ENCODE data around the gene ZFYVE28.

The ZFYVE28 gene

DNA sequence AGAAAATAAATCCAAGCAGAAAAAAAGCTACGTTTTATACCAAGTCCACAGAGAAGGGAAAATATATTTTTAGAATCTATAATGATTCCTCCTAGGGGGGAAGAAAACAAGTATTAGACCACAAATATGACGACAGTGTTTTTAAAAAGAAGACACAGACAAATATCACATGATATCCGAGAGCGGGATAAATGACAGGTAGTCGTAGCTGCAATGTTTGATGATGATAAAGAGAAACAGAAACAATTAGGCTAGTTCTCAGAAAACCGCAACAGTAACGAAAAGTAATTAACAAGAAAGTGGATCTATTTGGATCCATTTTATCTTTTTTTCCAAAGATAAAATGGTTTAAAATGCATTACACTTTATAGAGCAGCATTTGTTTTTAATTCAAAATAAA, 177.4 kb downstream of the ZFYVE28 start:
- H4K20me1 ChIP-seq (ENCODE audit: control insufficient read depth, insufficient read depth, low read depth, low read length): peaks cover 31% of the 10 kb centered on the region
- peaks cover 55% of the 10 kb centered on the region for H3K4me1 ChIP-seq (ENCODE audit: control insufficient read depth, low read length)

DNA sequence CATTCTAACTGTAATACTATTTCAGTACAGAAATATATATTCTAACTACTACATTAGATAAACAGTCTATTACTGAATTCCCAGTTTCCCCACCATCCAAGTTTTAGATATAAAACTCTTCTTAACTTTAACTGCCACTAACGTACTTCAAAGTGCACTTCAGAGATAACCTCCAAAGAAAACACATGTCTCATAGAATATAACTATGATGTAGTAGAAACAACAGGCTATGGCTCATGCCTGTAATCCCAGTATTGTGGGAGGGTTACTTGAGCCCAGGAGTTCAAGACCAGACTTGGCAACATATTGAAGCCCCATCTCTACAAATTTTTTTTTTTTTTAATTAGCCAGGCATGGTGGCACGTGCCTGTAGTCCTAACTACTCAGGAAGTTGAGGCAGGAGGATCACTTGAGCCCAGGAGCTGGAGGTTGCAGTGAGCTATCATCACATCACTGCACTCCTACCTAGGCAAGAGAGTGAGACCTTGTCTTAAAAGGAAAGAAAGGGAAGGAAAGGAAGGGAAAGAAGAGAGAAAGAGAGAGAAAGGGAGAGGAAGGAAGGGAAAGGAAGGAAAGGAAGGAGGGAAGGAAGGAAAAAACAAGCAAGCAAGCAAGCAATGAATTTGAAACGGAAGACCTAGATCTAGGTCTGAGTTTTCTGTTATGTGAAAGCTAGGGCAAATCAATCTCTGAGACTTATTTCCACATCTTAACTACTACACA, 181.3 kb downstream of the ZFYVE28 start:
- Histone ChIP-seq H3K9me2 (replicated peaks; ENCODE audit: control insufficient read depth, low read length) (no peaks in the 10 kb centered on the region), H3K4me3 (ENCODE audit: low read length) (0 out of 2 replicates have a peak overlapping the region, but pooled peaks have one; percentile 7), H3K9me3 (ENCODE audit: control insufficient read depth, insufficient read depth, low read length) (no peaks in the 10 kb centered on the region), H3K4me1 (ENCODE audit: control insufficient read depth, low read length) (peaks cover 36% of the 10 kb centered on the region), H3K27ac (ENCODE audit: low read depth, low read length) (no peak overlapping the region), H3K27me3 (ENCODE audit: control insufficient read depth, low read length) (no peaks in the 10 kb centered on the region), H3K36me3 (ENCODE audit: control insufficient read depth, low read length) (peaks cover 74% of the 10 kb centered on the region), H4K20me1 (ENCODE audit: control insufficient read depth, insufficient read depth, low read depth, low read length) (peaks cover 36% of the 10 kb centered on the region), H3K4me2 (ENCODE audit: low read length) (peak overlapping the region; percentile 32), H3F3A (ENCODE audit: control insufficient read depth, insufficient read depth) (no peaks in the 10 kb centered on the region), H3K79me2 (ENCODE audit: control insufficient read depth, low read length) (peaks cover 79% of the 10 kb centered on the region)
- TF ChIP-seq EZH2phosphoT487 (IDR thresholded peaks at IDR 0.05; ENCODE audit: borderline replicate concordance, low read length): no peak
- TF ChIP-seq, protein P1, sequence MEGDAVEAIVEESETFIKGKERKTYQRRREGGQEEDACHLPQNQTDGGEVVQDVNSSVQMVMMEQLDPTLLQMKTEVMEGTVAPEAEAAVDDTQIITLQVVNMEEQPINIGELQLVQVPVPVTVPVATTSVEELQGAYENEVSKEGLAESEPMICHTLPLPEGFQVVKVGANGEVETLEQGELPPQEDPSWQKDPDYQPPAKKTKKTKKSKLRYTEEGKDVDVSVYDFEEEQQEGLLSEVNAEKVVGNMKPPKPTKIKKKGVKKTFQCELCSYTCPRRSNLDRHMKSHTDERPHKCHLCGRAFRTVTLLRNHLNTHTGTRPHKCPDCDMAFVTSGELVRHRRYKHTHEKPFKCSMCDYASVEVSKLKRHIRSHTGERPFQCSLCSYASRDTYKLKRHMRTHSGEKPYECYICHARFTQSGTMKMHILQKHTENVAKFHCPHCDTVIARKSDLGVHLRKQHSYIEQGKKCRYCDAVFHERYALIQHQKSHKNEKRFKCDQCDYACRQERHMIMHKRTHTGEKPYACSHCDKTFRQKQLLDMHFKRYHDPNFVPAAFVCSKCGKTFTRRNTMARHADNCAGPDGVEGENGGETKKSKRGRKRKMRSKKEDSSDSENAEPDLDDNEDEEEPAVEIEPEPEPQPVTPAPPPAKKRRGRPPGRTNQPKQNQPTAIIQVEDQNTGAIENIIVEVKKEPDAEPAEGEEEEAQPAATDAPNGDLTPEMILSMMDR (IDR thresholded peaks at IDR 0.05; ENCODE audit: low read depth, low read length, poor library complexity, severe bottlenecking): no peak

More for the DNA sequence above, 177.4 kb downstream of the ZFYVE28 start:
- Histone ChIP-seq H3K9me3 (ENCODE audit: control insufficient read depth, insufficient read depth, low read length) (no peaks in the 10 kb centered on the region), H3K4me2 (ENCODE audit: low read length) (peak overlapping the region; percentile 77), H3K36me3 (ENCODE audit: control insufficient read depth, low read length) (peaks cover 39% of the 10 kb centered on the region), H3K27ac (ENCODE audit: low read depth, low read length) (peak overlapping the region; percentile 60), H3K4me3 (ENCODE audit: low read length) (peak overlapping the region; percentile 91), H3K79me2 (ENCODE audit: control insufficient read depth, low read length) (peaks cover 55% of the 10 kb centered on the region), H3F3A (ENCODE audit: control insufficient read depth, insufficient read depth) (peaks cover 9% of the 10 kb centered on the region), H3K9me2 (replicated peaks; ENCODE audit: control insufficient read depth, low read length) (no peaks in the 10 kb centered on the region), H3K27me3 (ENCODE audit: control insufficient read depth, low read length) (no peaks in the 10 kb centered on the region)
- TF ChIP-seq, protein P1 (IDR thresholded peaks at IDR 0.05; ENCODE audit: low read depth, low read length, poor library complexity, severe bottlenecking): no peak
- TF ChIP-seq EZH2phosphoT487 (IDR thresholded peaks at IDR 0.05; ENCODE audit: borderline replicate concordance, low read length): no peak

DNA sequence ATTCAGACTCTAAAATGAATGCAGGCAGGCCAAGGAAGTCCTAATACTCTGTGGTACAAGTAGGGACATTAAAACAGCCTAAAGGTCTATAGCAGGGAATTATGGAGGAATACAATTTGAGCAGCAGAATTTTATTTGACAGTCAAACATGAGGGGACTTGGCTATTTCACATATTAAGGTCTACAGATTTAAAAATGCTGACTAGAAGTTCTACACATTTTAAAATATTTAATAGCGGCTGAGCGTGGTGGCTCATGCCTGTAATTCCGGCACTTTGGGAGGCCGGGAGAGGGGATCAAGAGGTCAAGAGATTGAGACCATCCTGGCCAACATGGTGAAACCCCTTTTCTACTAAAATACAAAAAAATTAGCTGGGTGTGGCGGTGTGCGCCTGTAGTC, 187.4 kb downstream of the ZFYVE28 start:
- Histone ChIP-seq H3F3A (ENCODE audit: control insufficient read depth, insufficient read depth) (0 out of 2 replicates have a peak, but pooled peaks cover 4% of the 10 kb centered on the region), H3K27me3 (ENCODE audit: control insufficient read depth, low read length) (no peaks in the 10 kb centered on the region), H3K9me3 (ENCODE audit: control insufficient read depth, insufficient read depth, low read length) (no peaks in the 10 kb centered on the region), H3K9me2 (replicated peaks; ENCODE audit: control insufficient read depth, low read length) (no peaks in the 10 kb centered on the region), H3K79me2 (ENCODE audit: control insufficient read depth, low read length) (peaks cover 26% of the 10 kb centered on the region), H4K20me1 (ENCODE audit: control insufficient read depth, insufficient read depth, low read depth, low read length) (peaks cover 5% of the 10 kb centered on the region), H3K36me3 (ENCODE audit: control insufficient read depth, low read length) (peaks cover 58% of the 10 kb centered on the region), H3K27ac (ENCODE audit: low read depth, low read length) (no peak overlapping the region), H3K4me3 (ENCODE audit: low read length) (no peak overlapping the region), H3K4me2 (ENCODE audit: low read length) (no peak overlapping the region), H3K4me1 (ENCODE audit: control insufficient read depth, low read length) (no peaks in the 10 kb centered on the region)
- TF ChIP-seq EZH2phosphoT487 (IDR thresholded peaks at IDR 0.05; ENCODE audit: borderline replicate concordance, low read length): no peak
- TF ChIP-seq, protein P1 (IDR thresholded peaks at IDR 0.05; ENCODE audit: low read depth, low read length, poor library complexity, severe bottlenecking): no peak
